GM12874 (cell line): ENCODE results near the gene CD4.
A peak's percentile ranks its signal among the peaks of the same experiment; 100 is the strongest.

Experiments used
- TF ChIP-seq, protein P1 (sequence below): IDR thresholded peaks from 2 replicates; pipeline ENCODE4 v1.5.1; 2011; ENCODE audit warnings: low read depth, mild to moderate bottlenecking, control low read depth, low read length, moderate library complexity; ENCODE audit not compliant: insufficient read depth

The CD4 gene

DNA sequence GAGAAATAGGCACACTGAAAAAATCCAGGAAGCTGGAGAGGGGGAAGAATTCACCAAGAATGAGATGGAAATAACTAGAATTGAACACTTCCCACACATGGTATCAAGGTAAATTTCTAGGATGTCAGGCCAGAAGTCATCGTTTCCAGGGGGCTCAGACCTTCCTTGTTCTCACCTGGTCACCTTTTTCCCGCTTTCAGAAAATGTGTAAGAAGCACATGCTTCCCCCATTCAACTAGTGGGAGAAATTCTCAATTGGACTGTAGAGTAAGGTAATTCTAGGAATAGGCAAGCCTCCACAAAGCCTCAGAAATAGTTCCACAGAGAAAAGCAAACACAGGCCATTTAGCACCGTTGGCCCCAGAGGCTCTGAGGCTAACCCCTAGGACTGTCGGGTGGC, 25.9 kb upstream of the CD4 start:
- TF ChIP-seq, protein P1, sequence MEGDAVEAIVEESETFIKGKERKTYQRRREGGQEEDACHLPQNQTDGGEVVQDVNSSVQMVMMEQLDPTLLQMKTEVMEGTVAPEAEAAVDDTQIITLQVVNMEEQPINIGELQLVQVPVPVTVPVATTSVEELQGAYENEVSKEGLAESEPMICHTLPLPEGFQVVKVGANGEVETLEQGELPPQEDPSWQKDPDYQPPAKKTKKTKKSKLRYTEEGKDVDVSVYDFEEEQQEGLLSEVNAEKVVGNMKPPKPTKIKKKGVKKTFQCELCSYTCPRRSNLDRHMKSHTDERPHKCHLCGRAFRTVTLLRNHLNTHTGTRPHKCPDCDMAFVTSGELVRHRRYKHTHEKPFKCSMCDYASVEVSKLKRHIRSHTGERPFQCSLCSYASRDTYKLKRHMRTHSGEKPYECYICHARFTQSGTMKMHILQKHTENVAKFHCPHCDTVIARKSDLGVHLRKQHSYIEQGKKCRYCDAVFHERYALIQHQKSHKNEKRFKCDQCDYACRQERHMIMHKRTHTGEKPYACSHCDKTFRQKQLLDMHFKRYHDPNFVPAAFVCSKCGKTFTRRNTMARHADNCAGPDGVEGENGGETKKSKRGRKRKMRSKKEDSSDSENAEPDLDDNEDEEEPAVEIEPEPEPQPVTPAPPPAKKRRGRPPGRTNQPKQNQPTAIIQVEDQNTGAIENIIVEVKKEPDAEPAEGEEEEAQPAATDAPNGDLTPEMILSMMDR = no peak

GRCh38 chr12:6764011-6764828, 25.1 kb upstream of the CD4 start:
- TF ChIP-seq, protein P1 = no peak

DNA sequence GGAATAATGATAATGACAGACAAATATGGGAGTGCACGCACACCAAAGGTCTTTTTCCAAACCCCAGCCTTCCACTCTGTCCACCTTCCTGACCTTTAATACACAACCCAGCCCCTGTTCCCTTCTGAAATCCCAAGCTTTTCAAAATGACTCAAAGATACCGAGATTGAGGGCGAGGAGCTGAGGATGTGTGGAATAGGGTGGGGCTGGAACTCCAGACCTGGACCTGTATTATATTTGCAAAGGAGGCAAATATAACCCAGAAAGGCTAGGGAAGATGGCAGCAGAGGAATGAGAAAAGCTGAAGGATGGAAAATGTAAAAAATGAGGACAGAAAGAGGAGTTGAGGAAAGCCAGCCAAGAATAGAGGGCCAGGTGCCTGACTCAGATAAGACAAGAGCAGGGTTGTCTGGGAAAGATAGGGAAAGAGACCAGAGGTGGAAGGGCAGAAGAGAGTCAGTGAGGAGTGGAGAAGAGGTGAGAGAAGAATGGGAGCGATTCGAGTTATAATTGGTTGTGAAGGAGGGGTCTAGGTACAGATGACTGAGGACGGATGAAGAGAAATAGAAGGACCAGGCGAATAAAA, 24.2 kb upstream of the CD4 start:
- TF ChIP-seq, protein P1 = no peak

DNA sequence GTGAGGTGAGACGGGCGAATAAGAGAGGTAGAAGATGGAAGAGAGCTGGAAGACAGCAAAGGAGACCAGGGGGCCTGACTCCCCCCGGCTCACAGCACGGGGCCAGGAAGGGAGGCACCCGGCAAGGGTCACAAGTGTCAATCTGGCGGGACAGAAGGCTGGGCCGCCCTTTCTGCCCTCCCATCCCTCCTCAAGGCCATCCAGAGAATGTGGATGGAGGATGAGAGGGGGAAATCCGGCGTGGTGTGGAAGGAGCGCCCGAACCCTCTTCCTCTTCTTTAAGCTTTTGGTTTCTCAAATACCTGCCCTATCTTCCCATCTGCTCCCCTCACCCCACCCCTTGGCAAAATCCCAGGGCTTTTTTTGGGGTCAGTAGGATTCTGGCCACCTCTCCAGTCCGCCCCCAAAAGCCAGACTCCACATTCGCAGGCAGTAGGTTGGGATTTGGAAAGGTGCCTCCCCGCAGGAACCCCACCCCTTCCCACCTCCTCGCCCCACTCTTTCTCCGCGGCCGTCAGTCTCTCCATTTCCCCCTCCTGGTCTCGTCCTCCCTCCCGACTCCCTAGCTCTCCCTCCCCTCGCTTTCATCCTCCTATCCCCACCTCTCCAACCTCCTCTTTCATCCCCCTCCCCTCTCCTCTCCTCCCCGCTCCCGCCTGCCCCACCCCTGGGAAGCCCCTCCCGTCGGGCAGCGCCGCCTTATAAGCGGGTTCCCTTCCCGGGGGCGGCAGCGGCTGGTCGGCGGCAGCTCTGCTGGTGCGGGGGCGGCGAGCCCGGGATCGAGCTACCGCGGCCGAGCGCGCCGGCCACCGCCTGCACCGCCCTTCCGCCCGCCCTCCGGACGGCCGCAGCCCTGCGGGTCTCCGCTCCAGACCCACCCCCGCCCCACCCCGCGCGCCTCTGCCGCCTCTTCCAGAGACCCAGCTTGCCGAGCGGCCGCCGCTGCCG, 23.4 kb upstream of the CD4 start, which contains the start of gene PTMS:
Gene PTMS, plus strand, starts transcription at position 730 of the 948 bp plus-strand sequence. CDS start 343 bp downstream, outside the sequence.
- TF ChIP-seq, protein P1 = no peak

- TF ChIP-seq, protein P1 = peak; percentile 81
These were observed 22.5 kb upstream of the CD4 start for GRCh38 chr12:6766651-6767349.

DNA sequence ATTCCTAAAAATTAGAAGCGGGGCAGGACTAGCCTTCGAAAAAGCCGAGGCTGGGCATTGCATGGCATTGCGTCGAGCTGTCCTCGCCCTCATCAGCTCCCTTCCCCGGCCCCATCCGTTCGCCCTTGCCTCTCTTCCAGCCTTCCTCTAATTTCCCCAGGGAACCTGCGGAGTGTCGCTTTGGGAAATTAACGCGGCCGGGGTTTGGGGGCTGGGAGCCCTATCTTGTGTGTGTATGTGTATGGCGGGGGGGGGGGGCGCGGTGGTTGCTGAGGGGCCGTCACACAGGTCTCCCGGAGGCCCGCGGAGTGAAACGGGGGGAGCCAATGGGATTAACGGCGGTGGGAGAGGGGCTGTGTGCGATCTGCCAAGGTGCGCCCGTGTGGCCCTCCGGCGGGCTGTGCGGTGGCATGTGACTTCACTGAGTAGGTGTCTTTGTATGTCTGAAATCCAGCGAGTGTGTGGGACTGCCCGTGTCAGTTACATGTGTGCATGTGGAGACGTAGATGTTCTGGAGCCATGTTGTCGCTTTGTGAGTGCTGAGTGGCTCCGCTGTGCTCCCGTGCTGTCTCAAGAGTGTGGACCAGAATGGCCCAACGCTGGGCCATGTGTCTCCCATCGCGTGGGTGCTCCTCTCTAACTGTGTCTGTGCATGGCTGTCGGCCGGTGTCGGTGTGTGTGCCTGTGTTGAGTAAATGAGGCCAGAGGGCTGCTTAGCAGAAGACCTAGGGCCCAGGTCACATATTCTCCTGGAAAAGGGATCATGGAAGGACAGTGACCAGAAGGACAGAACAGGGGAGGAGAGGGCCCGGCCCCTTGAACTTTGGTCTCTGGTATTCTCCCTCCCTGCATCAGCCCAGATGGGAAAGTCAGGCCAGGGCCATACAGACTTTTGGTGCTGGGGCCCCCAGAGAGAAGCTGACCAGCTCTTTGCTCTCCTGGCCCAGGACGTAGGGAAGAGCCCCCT, 21.7 kb upstream of the CD4 start:
- TF ChIP-seq, protein P1 = no peak
